NB4 (cell line): ENCODE results near the gene SERPINA6.

Source experiments
- POLR2A ChIP-seq: IDR thresholded peaks from 2 replicates; pipeline ENCODE4 v1.6.1; 2011; ENCODE audit warnings: mild to moderate bottlenecking; ENCODE audit not compliant: insufficient read length; ENCODE audit errors: extremely low read depth
- TF ChIP-seq, protein P1 (sequence below): IDR thresholded peaks from one replicate; pipeline ENCODE4 v1.5.1; 2012; ENCODE audit warnings: low read depth, low read length

DNA sequence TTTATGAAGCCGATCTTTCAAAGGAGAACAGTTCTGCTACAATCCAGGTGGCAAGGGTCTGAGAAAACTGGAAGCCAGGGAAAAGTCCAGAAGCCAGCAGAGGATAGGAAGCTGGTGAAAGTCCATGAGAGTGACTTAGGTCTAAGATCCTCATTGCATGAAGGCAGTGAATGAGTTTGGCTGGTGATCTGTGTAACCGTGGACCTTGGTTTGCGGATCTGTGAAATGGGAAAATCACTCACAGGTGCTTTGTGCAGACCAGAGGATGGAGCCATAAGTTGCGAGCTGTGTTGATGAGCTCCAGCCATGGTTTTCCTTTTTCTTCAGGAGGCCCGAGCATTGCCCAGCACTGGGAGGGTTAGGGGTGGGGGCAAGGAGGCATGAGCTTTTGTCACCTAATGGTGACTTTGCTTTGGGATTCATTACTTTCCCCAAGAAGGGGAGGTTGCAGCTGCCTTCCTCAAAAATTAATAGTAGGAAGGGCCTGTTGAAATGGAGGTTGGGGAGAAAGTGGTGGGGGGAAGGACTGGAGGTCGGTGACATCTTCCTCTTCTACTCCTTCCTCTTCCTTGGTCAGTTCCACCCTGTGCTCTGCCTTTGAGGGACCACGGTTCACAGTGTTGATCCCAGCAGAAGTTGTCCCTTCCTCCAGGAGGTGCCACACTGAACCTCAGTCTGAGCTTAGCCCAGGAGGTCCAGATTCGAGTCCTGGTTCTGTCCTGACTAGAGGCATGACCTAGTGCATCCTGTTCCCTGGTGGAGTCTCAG is 20.3 kb upstream of the SERPINA6 start:
- TF ChIP-seq, protein P1, sequence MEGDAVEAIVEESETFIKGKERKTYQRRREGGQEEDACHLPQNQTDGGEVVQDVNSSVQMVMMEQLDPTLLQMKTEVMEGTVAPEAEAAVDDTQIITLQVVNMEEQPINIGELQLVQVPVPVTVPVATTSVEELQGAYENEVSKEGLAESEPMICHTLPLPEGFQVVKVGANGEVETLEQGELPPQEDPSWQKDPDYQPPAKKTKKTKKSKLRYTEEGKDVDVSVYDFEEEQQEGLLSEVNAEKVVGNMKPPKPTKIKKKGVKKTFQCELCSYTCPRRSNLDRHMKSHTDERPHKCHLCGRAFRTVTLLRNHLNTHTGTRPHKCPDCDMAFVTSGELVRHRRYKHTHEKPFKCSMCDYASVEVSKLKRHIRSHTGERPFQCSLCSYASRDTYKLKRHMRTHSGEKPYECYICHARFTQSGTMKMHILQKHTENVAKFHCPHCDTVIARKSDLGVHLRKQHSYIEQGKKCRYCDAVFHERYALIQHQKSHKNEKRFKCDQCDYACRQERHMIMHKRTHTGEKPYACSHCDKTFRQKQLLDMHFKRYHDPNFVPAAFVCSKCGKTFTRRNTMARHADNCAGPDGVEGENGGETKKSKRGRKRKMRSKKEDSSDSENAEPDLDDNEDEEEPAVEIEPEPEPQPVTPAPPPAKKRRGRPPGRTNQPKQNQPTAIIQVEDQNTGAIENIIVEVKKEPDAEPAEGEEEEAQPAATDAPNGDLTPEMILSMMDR: no peak
- TF ChIP-seq POLR2A: no peak
